WTC11 (cell line): ENCODE measurements around the gene VIM. TPM values are rescaled to one million over a fixed set of nuclear protein-coding genes. Genes with fewer than 3 reads are reported as not detected.

Experiments
- ATAC-seq: fragments of 200-7000 bp; cut with Tn5 transposase; 2 replicates; pipeline ENCODE4 v1.10.0; 2021; ENCODE audit warnings: mild to moderate bottlenecking, moderate library complexity
- CTCF ChIA-PET: fragments of 300-600 bp; sonication (Branson Sonifier 250); formaldehyde crosslinking; loops from one replicate; lab custom pipeline; 2021; ENCODE audit warnings: antibody characterized with exemption; lab: Charles Lee
- POLR2A ChIA-PET: fragments of 350-600 bp; sonication (Branson Sonifier 250); formaldehyde crosslinking; loops from one replicate; lab custom pipeline; 2021; ENCODE audit warnings: antibody characterized with exemption; lab: Charles Lee
- DNase-seq: peaks from one replicate; pipeline ENCODE4 v3.0.0; 2021; ENCODE audit warnings: low spot score
- H3K27ac Mint-ChIP-seq: 2 replicates; pipeline ENCODE4 v1.8.0; 2021; ENCODE audit warnings: mixed read lengths
- H3K27me3 Mint-ChIP-seq: 2 replicates; pipeline ENCODE4 v1.8.0; 2021; ENCODE audit warnings: low read depth, mild to moderate bottlenecking, moderate library complexity, mixed read lengths
- H3K36me3 Mint-ChIP-seq: 2 replicates; pipeline ENCODE4 v1.8.0; 2021; ENCODE audit warnings: mixed read lengths
- H3K4me1 Mint-ChIP-seq: 2 replicates; pipeline ENCODE4 v1.8.0; 2022; ENCODE audit warnings: mixed read lengths
- H3K4me3 Mint-ChIP-seq: 2 replicates; pipeline ENCODE4 v1.8.0; 2021; ENCODE audit warnings: mild to moderate bottlenecking, moderate library complexity, mixed read lengths
- H3K9me3 Mint-ChIP-seq: 2 replicates; pipeline ENCODE4 v1.8.0; 2021; ENCODE audit warnings: mixed read lengths
- CDX4 ChIP-seq: fragments of 250-450 bp; sonication (Bioruptor Pico); IDR thresholded peaks from 2 replicates; pipeline ENCODE4 v1.9.0; 2021; ENCODE audit warnings: moderate library complexity, mild to moderate bottlenecking, inconsistent platforms, borderline replicate concordance
- CREB1 ChIP-seq: sonication (generic); formaldehyde crosslinking; IDR thresholded peaks from 2 replicates; pipeline ENCODE4 v1.8.0; 2023; ENCODE audit warnings: mild to moderate bottlenecking, missing genetic modification reagents
- EMX1 ChIP-seq: fragments of 250-450 bp; sonication (Bioruptor Pico); IDR thresholded peaks from 2 replicates; pipeline ENCODE4 v1.8.0; 2021; ENCODE audit warnings: mild to moderate bottlenecking
- GABPB1 ChIP-seq: sonication (generic); formaldehyde crosslinking; IDR thresholded peaks from 2 replicates; pipeline ENCODE4 v1.8.1; 2023; ENCODE audit warnings: mild to moderate bottlenecking, missing genetic modification reagents
- JUN ChIP-seq: sonication (generic); formaldehyde crosslinking; IDR thresholded peaks from 2 replicates; pipeline ENCODE4 v1.8.0; 2023; ENCODE audit warnings: mild to moderate bottlenecking, missing genetic modification reagents
- MLX ChIP-seq: sonication (generic); formaldehyde crosslinking; IDR thresholded peaks from 2 replicates; pipeline ENCODE4 v1.8.1; 2023; ENCODE audit warnings: mild to moderate bottlenecking, missing genetic modification reagents, moderate library complexity
- NFYB ChIP-seq: sonication (generic); formaldehyde crosslinking; conservative IDR thresholded peaks from 2 replicates; pipeline ENCODE4 v1.8.0; 2022; ENCODE audit warnings: low read depth, missing genetic modification reagents
- NR3C1 ChIP-seq: sonication (generic); formaldehyde crosslinking; conservative IDR thresholded peaks from 2 replicates; pipeline ENCODE4 v1.8.1; 2023; ENCODE audit warnings: low read depth, mild to moderate bottlenecking, missing genetic modification reagents
- SMAD4 ChIP-seq: sonication (generic); formaldehyde crosslinking; IDR thresholded peaks from 2 replicates; pipeline ENCODE4 v1.8.0; 2022; ENCODE audit warnings: mild to moderate bottlenecking, missing genetic modification reagents
- SOX15 ChIP-seq: fragments of 250-450 bp; sonication (Bioruptor Pico); IDR thresholded peaks from 2 replicates; pipeline ENCODE4 v1.9.0; 2021; ENCODE audit warnings: mild to moderate bottlenecking
- ZBTB21 ChIP-seq: sonication (generic); formaldehyde crosslinking; IDR thresholded peaks from 2 replicates; pipeline ENCODE4 v1.8.1; 2023; ENCODE audit warnings: mild to moderate bottlenecking, missing genetic modification reagents, borderline replicate concordance
- ZNF219 ChIP-seq: sonication (generic); formaldehyde crosslinking; IDR thresholded peaks from 2 replicates; pipeline ENCODE4 v1.8.0; 2023; ENCODE audit warnings: missing genetic modification reagents, mild to moderate bottlenecking, borderline replicate concordance
- ZNF263 ChIP-seq: sonication (generic); formaldehyde crosslinking; IDR thresholded peaks from 2 replicates; pipeline ENCODE4 v1.8.1; 2022; ENCODE audit warnings: low read depth, mild to moderate bottlenecking, moderate library complexity, missing genetic modification reagents
- ZNF512 ChIP-seq: sonication (generic); formaldehyde crosslinking; IDR thresholded peaks from 2 replicates; pipeline ENCODE4 v1.8.1; 2022; ENCODE audit warnings: missing genetic modification reagents, borderline replicate concordance
- total RNA-seq: library from RNA; stranded (reverse); gene quantifications from 3 replicates; pipeline ENCODE4 v1.2.3, GENCODE V29; 2021
- TF ChIP-seq, protein P1 (sequence below): sonication (generic); formaldehyde crosslinking; IDR thresholded peaks from 2 replicates; pipeline ENCODE4 v1.8.0; 2022; ENCODE audit warnings: mild to moderate bottlenecking, missing genetic modification reagents
- TF ChIP-seq, protein P2 (sequence below): sonication (generic); formaldehyde crosslinking; IDR thresholded peaks from 2 replicates; pipeline ENCODE4 v1.8.1; 2023; ENCODE audit warnings: mild to moderate bottlenecking, missing genetic modification reagents, moderate library complexity
- TF ChIP-seq, protein P3 (sequence below): sonication (generic); formaldehyde crosslinking; IDR thresholded peaks from 2 replicates; pipeline ENCODE4 v1.8.0; 2023; ENCODE audit warnings: missing genetic modification reagents, mild to moderate bottlenecking, borderline replicate concordance
- TF ChIP-seq, protein P4 (sequence below): sonication (generic); formaldehyde crosslinking; IDR thresholded peaks from 2 replicates; pipeline ENCODE4 v1.8.0; 2023; ENCODE audit warnings: mild to moderate bottlenecking, missing genetic modification reagents
- TF ChIP-seq, protein P5 (sequence below): sonication (generic); formaldehyde crosslinking; IDR thresholded peaks from 2 replicates; pipeline ENCODE4 v1.8.0; 2023; ENCODE audit warnings: missing genetic modification reagents

VIM gene
- total RNA-seq, 1 experiment from 2014 or later, result 74.1 TPM

GRCh38 chr10:17206210-17206709 lies 21.8 kb upstream of the VIM start:
- no peak for ATAC-seq

More at GRCh38 chr10:17206210-17206709, 21.8 kb upstream of the VIM start:
- Mint-ChIP-seq H3K36me3 (no peaks in the 10 kb centered on the region), H3K27ac (no peak overlapping the region), H3K27me3 (no peaks in the 10 kb centered on the region), H3K9me3 (no peaks in the 10 kb centered on the region), H3K4me3 (no peak overlapping the region), H3K4me1 (peaks cover 23% of the 10 kb centered on the region)
- no peak for TF ChIP-seq ZNF512 (CRISPR knock-in tag)
- no peak for TF ChIP-seq ZNF219 (CRISPR knock-in tag)
- TF ChIP-seq, protein P1, sequence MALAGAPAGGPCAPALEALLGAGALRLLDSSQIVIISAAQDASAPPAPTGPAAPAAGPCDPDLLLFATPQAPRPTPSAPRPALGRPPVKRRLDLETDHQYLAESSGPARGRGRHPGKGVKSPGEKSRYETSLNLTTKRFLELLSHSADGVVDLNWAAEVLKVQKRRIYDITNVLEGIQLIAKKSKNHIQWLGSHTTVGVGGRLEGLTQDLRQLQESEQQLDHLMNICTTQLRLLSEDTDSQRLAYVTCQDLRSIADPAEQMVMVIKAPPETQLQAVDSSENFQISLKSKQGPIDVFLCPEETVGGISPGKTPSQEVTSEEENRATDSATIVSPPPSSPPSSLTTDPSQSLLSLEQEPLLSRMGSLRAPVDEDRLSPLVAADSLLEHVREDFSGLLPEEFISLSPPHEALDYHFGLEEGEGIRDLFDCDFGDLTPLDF (CRISPR knock-in tag), result no peak
- TF ChIP-seq MLX (CRISPR knock-in tag), result no peak
- TF ChIP-seq, protein P2, sequence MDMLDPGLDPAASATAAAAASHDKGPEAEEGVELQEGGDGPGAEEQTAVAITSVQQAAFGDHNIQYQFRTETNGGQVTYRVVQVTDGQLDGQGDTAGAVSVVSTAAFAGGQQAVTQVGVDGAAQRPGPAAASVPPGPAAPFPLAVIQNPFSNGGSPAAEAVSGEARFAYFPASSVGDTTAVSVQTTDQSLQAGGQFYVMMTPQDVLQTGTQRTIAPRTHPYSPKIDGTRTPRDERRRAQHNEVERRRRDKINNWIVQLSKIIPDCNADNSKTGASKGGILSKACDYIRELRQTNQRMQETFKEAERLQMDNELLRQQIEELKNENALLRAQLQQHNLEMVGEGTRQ (CRISPR knock-in tag), result no peak
- TF ChIP-seq EMX1, result no peak
- TF ChIP-seq, protein P3, sequence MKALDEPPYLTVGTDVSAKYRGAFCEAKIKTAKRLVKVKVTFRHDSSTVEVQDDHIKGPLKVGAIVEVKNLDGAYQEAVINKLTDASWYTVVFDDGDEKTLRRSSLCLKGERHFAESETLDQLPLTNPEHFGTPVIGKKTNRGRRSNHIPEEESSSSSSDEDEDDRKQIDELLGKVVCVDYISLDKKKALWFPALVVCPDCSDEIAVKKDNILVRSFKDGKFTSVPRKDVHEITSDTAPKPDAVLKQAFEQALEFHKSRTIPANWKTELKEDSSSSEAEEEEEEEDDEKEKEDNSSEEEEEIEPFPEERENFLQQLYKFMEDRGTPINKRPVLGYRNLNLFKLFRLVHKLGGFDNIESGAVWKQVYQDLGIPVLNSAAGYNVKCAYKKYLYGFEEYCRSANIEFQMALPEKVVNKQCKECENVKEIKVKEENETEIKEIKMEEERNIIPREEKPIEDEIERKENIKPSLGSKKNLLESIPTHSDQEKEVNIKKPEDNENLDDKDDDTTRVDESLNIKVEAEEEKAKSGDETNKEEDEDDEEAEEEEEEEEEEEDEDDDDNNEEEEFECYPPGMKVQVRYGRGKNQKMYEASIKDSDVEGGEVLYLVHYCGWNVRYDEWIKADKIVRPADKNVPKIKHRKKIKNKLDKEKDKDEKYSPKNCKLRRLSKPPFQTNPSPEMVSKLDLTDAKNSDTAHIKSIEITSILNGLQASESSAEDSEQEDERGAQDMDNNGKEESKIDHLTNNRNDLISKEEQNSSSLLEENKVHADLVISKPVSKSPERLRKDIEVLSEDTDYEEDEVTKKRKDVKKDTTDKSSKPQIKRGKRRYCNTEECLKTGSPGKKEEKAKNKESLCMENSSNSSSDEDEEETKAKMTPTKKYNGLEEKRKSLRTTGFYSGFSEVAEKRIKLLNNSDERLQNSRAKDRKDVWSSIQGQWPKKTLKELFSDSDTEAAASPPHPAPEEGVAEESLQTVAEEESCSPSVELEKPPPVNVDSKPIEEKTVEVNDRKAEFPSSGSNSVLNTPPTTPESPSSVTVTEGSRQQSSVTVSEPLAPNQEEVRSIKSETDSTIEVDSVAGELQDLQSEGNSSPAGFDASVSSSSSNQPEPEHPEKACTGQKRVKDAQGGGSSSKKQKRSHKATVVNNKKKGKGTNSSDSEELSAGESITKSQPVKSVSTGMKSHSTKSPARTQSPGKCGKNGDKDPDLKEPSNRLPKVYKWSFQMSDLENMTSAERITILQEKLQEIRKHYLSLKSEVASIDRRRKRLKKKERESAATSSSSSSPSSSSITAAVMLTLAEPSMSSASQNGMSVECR (CRISPR knock-in tag), result no peak
- no peak for TF ChIP-seq GABPB1
- TF ChIP-seq SMAD4 (CRISPR knock-in tag), result no peak
- no peak for TF ChIP-seq JUN (CRISPR knock-in tag)
- no peak for TF ChIP-seq SOX15
- TF ChIP-seq ZNF263 (CRISPR knock-in tag), result no peak
- TF ChIP-seq ZBTB21, result no peak
- TF ChIP-seq CREB1 (CRISPR knock-in tag), result no peak
- TF ChIP-seq NFYB, result no peak
- no peak for TF ChIP-seq NR3C1 (CRISPR knock-in tag)
- TF ChIP-seq, protein P4, sequence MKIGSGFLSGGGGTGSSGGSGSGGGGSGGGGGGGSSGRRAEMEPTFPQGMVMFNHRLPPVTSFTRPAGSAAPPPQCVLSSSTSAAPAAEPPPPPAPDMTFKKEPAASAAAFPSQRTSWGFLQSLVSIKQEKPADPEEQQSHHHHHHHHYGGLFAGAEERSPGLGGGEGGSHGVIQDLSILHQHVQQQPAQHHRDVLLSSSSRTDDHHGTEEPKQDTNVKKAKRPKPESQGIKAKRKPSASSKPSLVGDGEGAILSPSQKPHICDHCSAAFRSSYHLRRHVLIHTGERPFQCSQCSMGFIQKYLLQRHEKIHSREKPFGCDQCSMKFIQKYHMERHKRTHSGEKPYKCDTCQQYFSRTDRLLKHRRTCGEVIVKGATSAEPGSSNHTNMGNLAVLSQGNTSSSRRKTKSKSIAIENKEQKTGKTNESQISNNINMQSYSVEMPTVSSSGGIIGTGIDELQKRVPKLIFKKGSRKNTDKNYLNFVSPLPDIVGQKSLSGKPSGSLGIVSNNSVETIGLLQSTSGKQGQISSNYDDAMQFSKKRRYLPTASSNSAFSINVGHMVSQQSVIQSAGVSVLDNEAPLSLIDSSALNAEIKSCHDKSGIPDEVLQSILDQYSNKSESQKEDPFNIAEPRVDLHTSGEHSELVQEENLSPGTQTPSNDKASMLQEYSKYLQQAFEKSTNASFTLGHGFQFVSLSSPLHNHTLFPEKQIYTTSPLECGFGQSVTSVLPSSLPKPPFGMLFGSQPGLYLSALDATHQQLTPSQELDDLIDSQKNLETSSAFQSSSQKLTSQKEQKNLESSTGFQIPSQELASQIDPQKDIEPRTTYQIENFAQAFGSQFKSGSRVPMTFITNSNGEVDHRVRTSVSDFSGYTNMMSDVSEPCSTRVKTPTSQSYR (CRISPR knock-in tag), result no peak
- TF ChIP-seq CDX4 (CRISPR knock-in tag), result no peak
- TF ChIP-seq, protein P5, sequence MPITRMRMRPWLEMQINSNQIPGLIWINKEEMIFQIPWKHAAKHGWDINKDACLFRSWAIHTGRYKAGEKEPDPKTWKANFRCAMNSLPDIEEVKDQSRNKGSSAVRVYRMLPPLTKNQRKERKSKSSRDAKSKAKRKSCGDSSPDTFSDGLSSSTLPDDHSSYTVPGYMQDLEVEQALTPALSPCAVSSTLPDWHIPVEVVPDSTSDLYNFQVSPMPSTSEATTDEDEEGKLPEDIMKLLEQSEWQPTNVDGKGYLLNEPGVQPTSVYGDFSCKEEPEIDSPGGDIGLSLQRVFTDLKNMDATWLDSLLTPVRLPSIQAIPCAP (CRISPR knock-in tag), result no peak
- POLR2A ChIA-PET, result no interaction called here
- no peak for DNase-seq
- CTCF ChIA-PET, result interaction anchor here (1.0 kb wide), 1 partner anchor 24 kb away, joined by 5 read pairs; no protein-coding TSS in a partner anchor
